Type B pancreatic cell (in vitro differentiated cells): ENCODE measurements around the gene GRIA1. TPM values are rescaled to one million over a fixed set of nuclear protein-coding genes. Genes with fewer than 3 reads are reported as not detected.

Experiments
- DNase-seq: peaks from one replicate; pipeline ENCODE4 v3.0.0; 2021; ENCODE audit warnings: mixed read lengths; ENCODE audit not compliant: unreplicated experiment; ENCODE audit errors: extremely low spot score
- H3K27ac Mint-ChIP-seq: 2 replicates; pipeline ENCODE4 v1.8.0; 2021; ENCODE audit warnings: mild to moderate bottlenecking, mixed read lengths
- H3K27me3 Mint-ChIP-seq: 2 replicates; pipeline ENCODE4 v1.8.0; 2021; ENCODE audit warnings: mixed read lengths
- H3K36me3 Mint-ChIP-seq: 2 replicates; pipeline ENCODE4 v1.8.0; 2021; ENCODE audit warnings: mixed read lengths
- H3K4me1 Mint-ChIP-seq: one replicate; pipeline ENCODE4 v1.8.0; 2021; ENCODE audit warnings: mixed read lengths; ENCODE audit not compliant: unreplicated experiment
- H3K4me3 Mint-ChIP-seq: 2 replicates; pipeline ENCODE4 v1.8.0; 2021; ENCODE audit warnings: mild to moderate bottlenecking, mixed read lengths
- H3K9me3 Mint-ChIP-seq: 2 replicates; pipeline ENCODE4 v1.8.0; 2021; ENCODE audit warnings: mixed read lengths
- CTCF ChIP-seq: fragments of 200-600 bp; sonication (generic); conservative IDR thresholded peaks from 2 replicates; pipeline ENCODE4 v1.5.0; 2021; ENCODE audit warnings: antibody characterized with exemption, mild to moderate bottlenecking
- long read RNA-seq: library from polyadenylated mRNA; unstranded; transcript quantifications from one replicate; pipeline ENCODE4 v2.0.0, GENCODE V29; 2020
- total RNA-seq: library from RNA; stranded (reverse); gene quantifications from 2 replicates; pipeline ENCODE4 v1.2.1, GENCODE V29; 2021; ENCODE audit warnings: low replicate concordance

Gene GRIA1
- 0.86 and 18.0 TPM in 2 replicates for total RNA-seq
- long read RNA-seq, partial matches to known transcripts = 1 of 2 reads
- long read RNA-seq, other reads (novel, unspliced or antisense) = 1 of 2 reads

GRCh38 chr5:153490118-153491037, at the start of gene GRIA1:
GRIA1 (plus strand) TSS chr5:153490670.
- no peak for DNase-seq
- H3K36me3 Mint-ChIP-seq = no peaks in the 10 kb centered on the region
- no peaks in the 10 kb centered on the region for H3K9me3 Mint-ChIP-seq
- peak within 1 kb of the TSS; percentile 4 for H3K27ac Mint-ChIP-seq
- peaks cover 39% of the 10 kb centered on the region for H3K4me1 Mint-ChIP-seq
- peaks cover 55% of the 10 kb centered on the region for H3K27me3 Mint-ChIP-seq
- H3K4me3 Mint-ChIP-seq = peak within 1 kb of the TSS; percentile 88
- TF ChIP-seq CTCF = no peak

- Mint-ChIP-seq H3K27me3 (peaks cover 10% of the 10 kb centered on the region), H3K9me3 (no peaks in the 10 kb centered on the region), H3K4me1 (peaks cover 14% of the 10 kb centered on the region), H3K4me3 (no peak overlapping the region), H3K27ac (no peak overlapping the region), H3K36me3 (no peaks in the 10 kb centered on the region)
- TF ChIP-seq CTCF = no peak
- DNase-seq = no peak
These were observed 44.4 kb upstream of the GRIA1 start for GRCh38 chr5:153445875-153446579.

GRCh38 chr5:153447534-153447933, 42.9 kb upstream of the GRIA1 start:
- Mint-ChIP-seq H3K36me3 (no peaks in the 10 kb centered on the region), H3K4me1 (peaks cover 12% of the 10 kb centered on the region), H3K9me3 (no peaks in the 10 kb centered on the region), H3K27ac (no peak overlapping the region), H3K4me3 (no peak overlapping the region), H3K27me3 (peaks cover 11% of the 10 kb centered on the region)
- no peak for TF ChIP-seq CTCF
- DNase-seq = no peak

- no peaks in the 10 kb centered on the region for H3K36me3 Mint-ChIP-seq
- H3K4me1 Mint-ChIP-seq = peaks cover 4% of the 10 kb centered on the region
- no peak overlapping the region for H3K4me3 Mint-ChIP-seq
- H3K27me3 Mint-ChIP-seq = peaks cover 4% of the 10 kb centered on the region
- no peak for DNase-seq
- TF ChIP-seq CTCF = no peak
- no peak overlapping the region for H3K27ac Mint-ChIP-seq
- H3K9me3 Mint-ChIP-seq = no peaks in the 10 kb centered on the region
These were observed 34.1 kb upstream of the GRIA1 start for GRCh38 chr5:153456354-153456753.

GRCh38 chr5:153456993-153457392, 33.5 kb upstream of the GRIA1 start:
- H3K4me3 Mint-ChIP-seq = no peak overlapping the region

More at GRCh38 chr5:153456993-153457392, 33.5 kb upstream of the GRIA1 start:
- Mint-ChIP-seq H3K27ac (no peak overlapping the region), H3K9me3 (no peaks in the 10 kb centered on the region), H3K36me3 (no peaks in the 10 kb centered on the region), H3K27me3 (peaks cover 3% of the 10 kb centered on the region), H3K4me1 (peaks cover 2% of the 10 kb centered on the region)
- no peak for DNase-seq
- TF ChIP-seq CTCF = no peak
